GM13976 (cell line): ENCODE measurements around the gene KRT86.
"Not testable (repeated sequence)": the region's sequence is repeated elsewhere in the genome, so short reads cannot be mapped to it uniquely, and the experiment has no call there.

Experiments
- DNase-seq: peaks from one replicate; pipeline ENCODE4 v3.0.0; 2012; ENCODE audit warnings: low spot score
- in situ Hi-C: fragments of 300-500 bp; cut with MboI; formaldehyde crosslinking; loops from one replicate; pipeline ENCODE4 v1.12.0; 2022; ENCODE audit warnings: low sequenced_read_pairs, mixed read lengths, inconsistent platforms; ENCODE audit not compliant: unreplicated experiment
- TF ChIP-seq, protein P1 (sequence below): IDR thresholded peaks from 2 replicates; pipeline ENCODE4 v1.5.1; 2012; ENCODE audit warnings: borderline replicate concordance, mild to moderate bottlenecking; ENCODE audit not compliant: insufficient read depth; ENCODE audit errors: extremely low read depth, missing control alignments, control extremely low read depth

KRT86 gene

DNA sequence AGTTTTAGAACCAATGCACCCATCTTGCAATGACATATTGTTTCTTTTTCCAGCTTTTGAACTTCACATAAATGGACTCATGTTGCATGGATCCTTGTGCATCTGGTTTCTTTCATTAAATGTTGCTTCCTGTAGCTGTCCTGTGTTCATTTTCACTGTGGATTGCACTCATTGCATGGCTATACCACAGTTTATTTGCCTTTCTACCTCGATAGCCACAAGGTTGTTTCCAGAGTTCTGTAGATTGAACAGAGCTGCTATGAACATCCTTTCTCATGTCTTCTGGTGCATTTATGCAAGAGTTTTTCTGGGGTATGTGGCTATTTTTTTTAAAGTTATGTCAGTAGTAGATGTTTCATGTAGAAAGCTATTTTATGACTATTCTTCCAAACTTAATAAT is 20.4 kb downstream of the KRT86 start:
- DNase-seq, result no peak
- in situ Hi-C loops, result no loop called here
- TF ChIP-seq, protein P1, sequence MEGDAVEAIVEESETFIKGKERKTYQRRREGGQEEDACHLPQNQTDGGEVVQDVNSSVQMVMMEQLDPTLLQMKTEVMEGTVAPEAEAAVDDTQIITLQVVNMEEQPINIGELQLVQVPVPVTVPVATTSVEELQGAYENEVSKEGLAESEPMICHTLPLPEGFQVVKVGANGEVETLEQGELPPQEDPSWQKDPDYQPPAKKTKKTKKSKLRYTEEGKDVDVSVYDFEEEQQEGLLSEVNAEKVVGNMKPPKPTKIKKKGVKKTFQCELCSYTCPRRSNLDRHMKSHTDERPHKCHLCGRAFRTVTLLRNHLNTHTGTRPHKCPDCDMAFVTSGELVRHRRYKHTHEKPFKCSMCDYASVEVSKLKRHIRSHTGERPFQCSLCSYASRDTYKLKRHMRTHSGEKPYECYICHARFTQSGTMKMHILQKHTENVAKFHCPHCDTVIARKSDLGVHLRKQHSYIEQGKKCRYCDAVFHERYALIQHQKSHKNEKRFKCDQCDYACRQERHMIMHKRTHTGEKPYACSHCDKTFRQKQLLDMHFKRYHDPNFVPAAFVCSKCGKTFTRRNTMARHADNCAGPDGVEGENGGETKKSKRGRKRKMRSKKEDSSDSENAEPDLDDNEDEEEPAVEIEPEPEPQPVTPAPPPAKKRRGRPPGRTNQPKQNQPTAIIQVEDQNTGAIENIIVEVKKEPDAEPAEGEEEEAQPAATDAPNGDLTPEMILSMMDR, result no peak

DNA sequence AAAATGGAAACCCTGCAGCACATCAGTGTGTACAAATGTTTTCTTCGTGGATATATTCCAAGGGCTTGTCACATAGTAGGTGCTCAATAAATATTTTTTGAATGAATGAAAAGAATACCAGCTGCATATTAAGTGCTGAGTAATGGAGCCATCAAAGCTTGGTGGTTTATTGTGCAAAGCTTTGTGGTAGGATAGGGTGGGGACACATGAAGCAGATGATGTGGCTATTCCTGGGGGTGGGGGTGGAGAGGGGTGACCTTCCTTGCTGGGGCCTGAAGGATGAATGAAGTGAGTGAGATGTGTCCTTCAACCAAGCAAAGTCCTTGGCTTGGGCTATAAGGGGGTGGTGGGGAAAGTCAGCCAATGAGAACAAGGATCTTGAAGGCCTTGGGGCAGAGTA is 21.2 kb downstream of the KRT86 start:
- DNase-seq, result no peak
- TF ChIP-seq, protein P1, result no peak
- in situ Hi-C loops, result no loop called here

DNA sequence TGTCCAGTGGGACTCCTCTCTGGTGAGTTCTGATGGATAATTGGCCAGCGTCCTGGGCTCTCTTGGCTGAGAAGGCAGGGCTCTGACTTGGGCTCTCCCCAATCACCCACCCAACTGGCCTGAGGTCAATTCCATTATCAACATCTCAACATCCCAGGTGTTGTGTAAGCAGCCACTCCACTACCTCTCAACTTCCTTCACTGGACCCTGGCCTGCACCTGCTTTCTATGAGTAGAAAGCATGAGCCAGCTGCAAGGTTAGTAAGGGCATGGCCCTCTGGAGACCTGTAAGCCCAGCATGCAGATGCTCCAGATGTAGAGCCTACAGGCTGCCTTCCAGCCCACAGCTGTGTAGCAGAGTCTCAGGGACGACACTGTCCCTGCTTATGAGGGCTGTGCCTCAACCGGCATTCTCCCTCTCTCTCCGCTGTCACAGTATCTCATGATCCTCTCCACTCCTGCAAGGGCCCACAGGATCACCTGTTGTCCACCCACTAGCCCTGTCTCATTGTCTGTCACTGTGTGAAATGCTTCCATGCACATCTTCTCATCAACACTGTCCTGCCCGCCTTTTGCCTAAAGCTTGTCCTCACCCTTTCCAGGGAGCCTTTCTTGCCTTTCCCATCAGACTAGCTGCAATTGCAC is 22.2 kb downstream of the KRT86 start:
- no peak for DNase-seq
- in situ Hi-C loops, result no loop called here
- TF ChIP-seq, protein P1, result no peak

DNA sequence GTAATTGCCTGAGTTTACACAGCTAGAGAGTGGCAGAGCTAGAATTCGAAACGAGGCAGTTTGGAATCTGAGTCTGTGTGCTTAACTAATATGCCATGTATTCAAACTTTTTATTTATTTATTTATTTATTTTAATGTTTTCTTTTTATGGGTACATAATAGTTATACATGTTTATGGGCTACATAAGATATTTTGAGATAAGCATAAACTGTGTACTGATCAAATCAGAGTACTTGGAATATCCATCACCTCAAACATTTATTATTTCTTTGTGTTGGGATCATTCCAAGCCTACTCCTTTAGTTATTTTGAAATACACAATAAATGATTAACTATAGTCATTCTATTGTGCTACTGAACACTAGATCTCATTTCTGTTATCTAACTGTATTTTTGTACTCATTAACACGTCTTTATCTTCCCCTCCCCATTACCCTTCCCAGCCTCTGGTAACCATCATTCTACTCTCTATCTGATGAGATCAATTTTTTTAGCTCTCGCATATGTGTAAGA is 24.3 kb downstream of the KRT86 start:
- DNase-seq, result no peak
- TF ChIP-seq, protein P1, result no peak
- in situ Hi-C loops, result no loop called here

DNA sequence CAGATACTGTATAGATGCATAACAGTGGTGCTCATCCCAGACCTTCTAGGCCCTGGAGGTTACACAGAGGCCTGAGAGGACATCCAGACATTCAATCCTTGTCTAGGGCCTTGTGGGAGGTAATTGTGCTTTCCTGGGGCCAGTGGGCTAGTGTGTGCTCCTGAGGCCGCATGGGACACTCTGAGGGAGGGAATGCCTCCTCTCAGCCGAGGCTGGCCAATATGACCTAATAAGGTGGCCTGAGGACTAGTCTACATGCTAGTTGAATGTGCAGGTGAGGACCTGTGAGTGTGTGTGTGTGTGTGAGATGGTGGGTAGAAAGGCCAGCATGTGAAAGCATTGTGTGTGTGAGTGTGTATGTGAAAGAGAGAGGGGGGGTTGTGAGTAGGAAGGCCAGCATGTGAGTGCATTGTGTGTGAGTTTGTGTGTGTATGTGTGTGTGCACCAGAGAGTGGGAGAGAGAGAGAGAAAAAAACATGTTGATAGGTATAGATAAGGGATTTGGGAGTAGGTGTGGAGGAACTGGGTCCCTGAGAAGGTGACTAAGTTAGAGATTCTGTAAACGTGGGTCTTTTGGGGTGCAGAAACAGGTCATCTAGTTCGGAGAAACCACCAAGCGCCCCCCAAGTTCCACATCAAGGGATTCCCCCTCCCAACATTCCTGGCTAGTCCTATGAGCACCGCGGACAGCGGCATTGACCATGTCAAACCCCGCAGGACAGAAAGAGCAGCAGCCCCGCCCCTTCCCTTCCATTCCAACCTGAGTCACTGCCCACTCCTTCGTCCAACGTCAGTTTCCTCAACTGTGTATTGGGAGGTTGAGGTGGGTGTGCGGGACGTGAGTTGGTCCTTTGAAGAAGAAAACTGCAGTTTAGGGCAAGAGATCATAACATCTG is 26.6 kb downstream of the KRT86 start:
- in situ Hi-C loops, result no loop called here
- TF ChIP-seq, protein P1, result no peak
- no peak for DNase-seq

DNA sequence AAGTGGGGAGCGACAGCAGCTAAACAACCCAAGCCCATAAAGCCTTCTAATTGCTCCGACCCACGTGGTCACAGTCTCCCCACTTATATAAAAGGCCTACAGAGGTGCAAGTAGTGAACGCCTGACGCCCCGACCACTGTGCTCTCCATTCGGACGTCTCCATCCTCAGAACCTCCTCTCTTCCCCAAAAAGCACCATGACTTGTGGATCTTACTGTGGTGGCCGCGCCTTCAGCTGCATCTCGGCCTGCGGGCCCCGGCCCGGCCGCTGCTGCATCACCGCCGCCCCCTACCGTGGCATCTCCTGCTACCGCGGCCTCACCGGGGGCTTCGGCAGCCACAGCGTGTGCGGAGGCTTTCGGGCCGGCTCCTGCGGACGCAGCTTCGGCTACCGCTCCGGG is 27.3 kb downstream of the KRT86 start:
- DNase-seq, in situ Hi-C loops: not testable (repeated sequence)

DNA sequence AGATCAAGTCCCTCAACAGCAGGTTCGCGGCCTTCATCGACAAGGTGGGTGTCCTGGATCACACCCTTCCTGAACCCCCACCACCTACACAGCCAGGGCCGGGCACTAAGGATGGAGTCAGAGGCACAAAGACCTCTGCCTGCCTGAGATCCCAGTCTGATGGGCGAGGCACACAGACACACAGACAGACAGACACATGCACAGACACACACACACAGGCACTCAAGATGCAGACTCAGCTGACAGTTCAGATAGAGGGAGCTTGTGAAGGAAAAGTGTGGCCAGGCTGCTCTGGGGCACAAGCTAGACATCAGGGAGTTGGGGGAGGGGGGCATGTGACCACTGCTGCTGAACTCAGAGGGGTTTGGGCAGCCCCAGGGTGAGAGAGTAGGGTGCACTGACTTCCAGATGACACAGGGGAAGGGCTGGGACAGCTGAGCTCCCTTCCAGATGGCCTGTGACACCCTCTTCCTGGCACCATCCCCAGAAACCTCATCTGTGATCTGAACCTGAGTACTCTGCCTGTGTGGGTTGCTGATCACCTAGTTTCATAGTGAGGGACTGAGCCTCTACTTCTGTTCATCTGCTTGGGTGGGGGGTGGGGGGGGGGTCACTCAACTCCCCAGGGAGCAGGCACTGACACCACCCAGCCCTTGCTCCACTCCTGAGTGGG is 27.9 kb downstream of the KRT86 start:
- in situ Hi-C loops, DNase-seq: not testable (repeated sequence)

DNA sequence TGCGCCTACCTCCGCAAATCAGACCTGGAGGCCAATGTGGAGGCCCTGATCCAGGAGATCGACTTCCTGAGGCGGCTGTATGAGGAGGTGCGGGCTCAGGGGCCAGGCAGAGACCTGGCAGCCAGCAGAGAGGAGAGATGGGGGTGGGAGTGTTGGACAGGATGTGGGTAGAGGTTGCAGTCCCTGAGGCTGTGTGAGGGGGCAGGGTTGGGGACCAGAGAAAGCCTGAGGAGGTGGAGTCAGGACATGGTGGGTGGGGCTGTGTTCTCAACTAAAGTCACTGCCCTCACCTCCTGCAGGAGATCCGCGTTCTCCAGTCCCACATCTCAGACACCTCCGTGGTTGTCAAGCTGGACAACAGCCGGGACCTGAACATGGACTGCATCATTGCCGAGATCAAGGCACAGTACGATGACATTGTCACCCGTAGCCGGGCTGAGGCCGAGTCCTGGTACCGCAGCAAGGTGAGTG is 30.5 kb downstream of the KRT86 start:
- DNase-seq, in situ Hi-C loops: not testable (repeated sequence)
